Measurements from ENCODE around the gene INTS1. TPM values are rescaled to one million over a fixed set of nuclear protein-coding genes. Genes with fewer than 3 reads are reported as not detected.
A peak's percentile ranks its signal among the peaks of the same experiment; 100 is the strongest.

The INTS1 gene
- polyA plus RNA-seq, 1 donor from 2014 or later = 21.1 TPM

DNA sequence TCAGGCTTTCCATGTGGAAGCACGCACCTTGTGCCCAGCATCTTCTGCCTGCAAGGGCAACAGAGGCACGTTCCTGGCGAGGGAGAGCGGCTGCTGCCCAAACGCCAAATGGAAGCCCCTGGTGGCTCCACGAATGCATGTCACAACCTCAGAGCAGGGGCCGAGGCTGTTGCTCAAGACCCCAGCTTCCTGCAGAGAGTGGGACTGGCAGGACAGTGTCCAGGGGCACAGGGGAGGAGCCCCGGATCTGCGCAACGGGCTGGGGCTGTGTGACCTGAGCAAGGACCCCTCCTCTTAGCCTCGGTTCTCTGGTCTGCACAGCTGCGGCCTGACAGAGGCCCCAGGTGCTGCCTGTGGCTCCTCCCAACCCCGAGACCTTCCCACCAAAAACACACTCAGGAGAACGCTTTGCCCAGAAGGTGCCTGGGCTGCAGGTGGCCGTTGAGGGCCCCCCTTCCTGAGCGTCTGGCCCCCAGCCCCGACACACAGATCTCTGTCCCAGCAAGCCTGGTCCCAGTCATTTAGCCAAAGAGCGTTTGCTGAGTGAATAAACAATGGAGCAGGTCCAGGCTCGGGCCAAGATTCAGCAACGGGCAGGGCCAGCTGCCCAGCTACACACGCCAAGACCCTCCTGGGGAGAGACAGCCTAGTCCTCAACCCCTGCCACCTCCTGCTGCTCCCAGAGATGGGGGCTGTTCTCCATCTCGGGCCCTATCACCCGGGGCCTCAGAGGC, 46.1 kb downstream of the INTS1 start:
- no peaks in the 10 kb centered on the region for H4K20me1 ChIP-seq (ENCODE audit: insufficient read depth)
- no peaks in the 10 kb centered on the region for H3K9me2 ChIP-seq (ENCODE audit: insufficient read depth, low read length)

DNA sequence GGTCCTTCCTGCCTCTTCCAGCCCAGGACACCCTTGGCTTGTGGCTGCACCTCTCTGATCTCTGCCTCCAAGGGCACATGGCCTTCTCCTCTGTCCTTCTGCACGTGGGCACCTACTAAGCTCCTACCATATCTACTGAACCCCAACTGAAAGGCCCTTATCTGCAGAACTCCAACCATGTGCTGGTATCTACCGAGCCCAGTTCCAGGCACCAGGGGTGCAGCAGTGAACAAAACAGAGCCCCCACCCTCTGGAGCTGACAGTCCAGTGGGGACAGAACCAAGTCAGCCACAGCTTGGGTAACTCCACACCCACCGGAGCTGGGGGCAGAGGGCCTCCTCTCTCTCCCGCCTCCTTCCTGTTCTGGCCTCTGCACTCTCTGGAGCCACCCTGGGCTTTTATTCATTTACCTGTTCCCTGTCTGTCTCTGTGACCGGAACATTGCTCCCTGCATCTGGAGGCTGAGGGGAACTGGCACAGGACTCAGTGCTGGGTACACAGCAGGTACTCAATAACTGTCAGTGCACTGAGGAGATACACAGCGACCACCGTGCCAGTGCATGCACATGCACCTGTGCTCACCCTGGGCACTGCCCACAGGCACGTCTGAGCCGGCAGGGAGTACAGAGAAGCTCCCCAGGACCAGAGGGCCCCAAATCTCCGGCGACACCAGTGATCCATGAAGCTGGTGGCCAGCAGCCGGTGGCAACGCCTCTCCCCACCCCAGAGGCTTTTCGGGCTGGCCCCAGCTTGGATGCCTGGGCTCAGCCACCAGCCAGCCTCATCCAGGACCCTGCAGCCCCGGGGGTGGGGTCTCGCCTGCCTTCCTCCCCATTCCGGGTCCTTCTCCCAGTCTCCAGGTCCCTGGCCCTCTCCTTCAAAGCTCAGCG, 46.9 kb downstream of the INTS1 start:
- H3K4me3 ChIP-seq (ENCODE audit: low read length) = peak overlapping the region; percentile 92
- no peaks in the 10 kb centered on the region for H3K9me2 ChIP-seq (ENCODE audit: insufficient read depth, low read length)
- no peaks in the 10 kb centered on the region for H3K36me3 ChIP-seq (ENCODE audit: insufficient read depth, low read length)
- H3K4me2 ChIP-seq (ENCODE audit: low read length) = no peak overlapping the region
- no peak overlapping the region for H3K27ac ChIP-seq (ENCODE audit: low read length)
- H2AFZ ChIP-seq (ENCODE audit: low read depth, low read length) = no peak overlapping the region
- no peaks in the 10 kb centered on the region for H3K79me2 ChIP-seq (replicated peaks; ENCODE audit: insufficient read depth, low read length)
- H4K20me1 ChIP-seq (ENCODE audit: insufficient read depth) = no peaks in the 10 kb centered on the region
- TF ChIP-seq MXI1 (conservative IDR thresholded peaks at IDR 0.05; ENCODE audit: poor library complexity, severe bottlenecking) = no peak
- H3K9me3 ChIP-seq (ENCODE audit: low read length) = no peaks in the 10 kb centered on the region
- H3K9ac ChIP-seq (ENCODE audit: low read length) = no peak overlapping the region
- no peaks in the 10 kb centered on the region for H3F3A ChIP-seq (ENCODE audit: insufficient read depth, low read length, poor library complexity, severe bottlenecking)
- H3K27me3 ChIP-seq (ENCODE audit: insufficient read depth, low read depth, low read length) = no peaks in the 10 kb centered on the region

More for the DNA sequence above, 46.1 kb downstream of the INTS1 start:
- H2AFZ ChIP-seq (ENCODE audit: low read depth, low read length) = no peak overlapping the region
- H3K4me2 ChIP-seq (ENCODE audit: low read length) = peak overlapping the region; percentile 73
- H3F3A ChIP-seq (ENCODE audit: insufficient read depth, low read length, poor library complexity, severe bottlenecking) = no peaks in the 10 kb centered on the region
- no peaks in the 10 kb centered on the region for H3K36me3 ChIP-seq (ENCODE audit: insufficient read depth, low read length)
- no peak overlapping the region for H3K27ac ChIP-seq (ENCODE audit: low read length)
- H3K27me3 ChIP-seq (ENCODE audit: insufficient read depth, low read depth, low read length) = no peaks in the 10 kb centered on the region
- no peaks in the 10 kb centered on the region for H3K9me3 ChIP-seq (ENCODE audit: low read length)
- TF ChIP-seq, protein P1, sequence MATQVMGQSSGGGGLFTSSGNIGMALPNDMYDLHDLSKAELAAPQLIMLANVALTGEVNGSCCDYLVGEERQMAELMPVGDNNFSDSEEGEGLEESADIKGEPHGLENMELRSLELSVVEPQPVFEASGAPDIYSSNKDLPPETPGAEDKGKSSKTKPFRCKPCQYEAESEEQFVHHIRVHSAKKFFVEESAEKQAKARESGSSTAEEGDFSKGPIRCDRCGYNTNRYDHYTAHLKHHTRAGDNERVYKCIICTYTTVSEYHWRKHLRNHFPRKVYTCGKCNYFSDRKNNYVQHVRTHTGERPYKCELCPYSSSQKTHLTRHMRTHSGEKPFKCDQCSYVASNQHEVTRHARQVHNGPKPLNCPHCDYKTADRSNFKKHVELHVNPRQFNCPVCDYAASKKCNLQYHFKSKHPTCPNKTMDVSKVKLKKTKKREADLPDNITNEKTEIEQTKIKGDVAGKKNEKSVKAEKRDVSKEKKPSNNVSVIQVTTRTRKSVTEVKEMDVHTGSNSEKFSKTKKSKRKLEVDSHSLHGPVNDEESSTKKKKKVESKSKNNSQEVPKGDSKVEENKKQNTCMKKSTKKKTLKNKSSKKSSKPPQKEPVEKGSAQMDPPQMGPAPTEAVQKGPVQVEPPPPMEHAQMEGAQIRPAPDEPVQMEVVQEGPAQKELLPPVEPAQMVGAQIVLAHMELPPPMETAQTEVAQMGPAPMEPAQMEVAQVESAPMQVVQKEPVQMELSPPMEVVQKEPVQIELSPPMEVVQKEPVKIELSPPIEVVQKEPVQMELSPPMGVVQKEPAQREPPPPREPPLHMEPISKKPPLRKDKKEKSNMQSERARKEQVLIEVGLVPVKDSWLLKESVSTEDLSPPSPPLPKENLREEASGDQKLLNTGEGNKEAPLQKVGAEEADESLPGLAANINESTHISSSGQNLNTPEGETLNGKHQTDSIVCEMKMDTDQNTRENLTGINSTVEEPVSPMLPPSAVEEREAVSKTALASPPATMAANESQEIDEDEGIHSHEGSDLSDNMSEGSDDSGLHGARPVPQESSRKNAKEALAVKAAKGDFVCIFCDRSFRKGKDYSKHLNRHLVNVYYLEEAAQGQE (IDR thresholded peaks at IDR 0.05; ENCODE audit: borderline replicate concordance) = no peak
- TF ChIP-seq EZH2 (IDR thresholded peaks at IDR 0.05; ENCODE audit: borderline replicate concordance, insufficient read depth, low read length, poor library complexity, severe bottlenecking) = no peak
- no peak for TF ChIP-seq SMC3 (conservative IDR thresholded peaks at IDR 0.05; ENCODE audit: poor library complexity)
- no peak for TF ChIP-seq MXI1 (conservative IDR thresholded peaks at IDR 0.05; ENCODE audit: poor library complexity, severe bottlenecking)
- TF ChIP-seq, protein P2, sequence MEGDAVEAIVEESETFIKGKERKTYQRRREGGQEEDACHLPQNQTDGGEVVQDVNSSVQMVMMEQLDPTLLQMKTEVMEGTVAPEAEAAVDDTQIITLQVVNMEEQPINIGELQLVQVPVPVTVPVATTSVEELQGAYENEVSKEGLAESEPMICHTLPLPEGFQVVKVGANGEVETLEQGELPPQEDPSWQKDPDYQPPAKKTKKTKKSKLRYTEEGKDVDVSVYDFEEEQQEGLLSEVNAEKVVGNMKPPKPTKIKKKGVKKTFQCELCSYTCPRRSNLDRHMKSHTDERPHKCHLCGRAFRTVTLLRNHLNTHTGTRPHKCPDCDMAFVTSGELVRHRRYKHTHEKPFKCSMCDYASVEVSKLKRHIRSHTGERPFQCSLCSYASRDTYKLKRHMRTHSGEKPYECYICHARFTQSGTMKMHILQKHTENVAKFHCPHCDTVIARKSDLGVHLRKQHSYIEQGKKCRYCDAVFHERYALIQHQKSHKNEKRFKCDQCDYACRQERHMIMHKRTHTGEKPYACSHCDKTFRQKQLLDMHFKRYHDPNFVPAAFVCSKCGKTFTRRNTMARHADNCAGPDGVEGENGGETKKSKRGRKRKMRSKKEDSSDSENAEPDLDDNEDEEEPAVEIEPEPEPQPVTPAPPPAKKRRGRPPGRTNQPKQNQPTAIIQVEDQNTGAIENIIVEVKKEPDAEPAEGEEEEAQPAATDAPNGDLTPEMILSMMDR (IDR thresholded peaks at IDR 0.05; ENCODE audit: poor library complexity, severe bottlenecking) = no peak
- no peak for TF ChIP-seq TAF1 (IDR thresholded peaks at IDR 0.05; ENCODE audit: low read depth)
- TF ChIP-seq RAD21 (conservative IDR thresholded peaks at IDR 0.05) = no peak
- TF ChIP-seq POLR2AphosphoS5 (IDR thresholded peaks at IDR 0.05) = no peak
- no peak for TF ChIP-seq EP300 (conservative IDR thresholded peaks at IDR 0.05; ENCODE audit: poor library complexity, severe bottlenecking)
- H3K79me2 ChIP-seq (replicated peaks; ENCODE audit: insufficient read depth, low read length) = no peaks in the 10 kb centered on the region
- H3K9ac ChIP-seq (ENCODE audit: low read length) = peak overlapping the region; percentile 62
- peak overlapping the region; percentile 92 for H3K4me3 ChIP-seq (ENCODE audit: low read length)
